ENCODE results near the gene EFNA4.

GRCh38 chr1:155103325-155103724 is 39.8 kb downstream of the EFNA4 start:
- TF ChIP-seq, protein P1, sequence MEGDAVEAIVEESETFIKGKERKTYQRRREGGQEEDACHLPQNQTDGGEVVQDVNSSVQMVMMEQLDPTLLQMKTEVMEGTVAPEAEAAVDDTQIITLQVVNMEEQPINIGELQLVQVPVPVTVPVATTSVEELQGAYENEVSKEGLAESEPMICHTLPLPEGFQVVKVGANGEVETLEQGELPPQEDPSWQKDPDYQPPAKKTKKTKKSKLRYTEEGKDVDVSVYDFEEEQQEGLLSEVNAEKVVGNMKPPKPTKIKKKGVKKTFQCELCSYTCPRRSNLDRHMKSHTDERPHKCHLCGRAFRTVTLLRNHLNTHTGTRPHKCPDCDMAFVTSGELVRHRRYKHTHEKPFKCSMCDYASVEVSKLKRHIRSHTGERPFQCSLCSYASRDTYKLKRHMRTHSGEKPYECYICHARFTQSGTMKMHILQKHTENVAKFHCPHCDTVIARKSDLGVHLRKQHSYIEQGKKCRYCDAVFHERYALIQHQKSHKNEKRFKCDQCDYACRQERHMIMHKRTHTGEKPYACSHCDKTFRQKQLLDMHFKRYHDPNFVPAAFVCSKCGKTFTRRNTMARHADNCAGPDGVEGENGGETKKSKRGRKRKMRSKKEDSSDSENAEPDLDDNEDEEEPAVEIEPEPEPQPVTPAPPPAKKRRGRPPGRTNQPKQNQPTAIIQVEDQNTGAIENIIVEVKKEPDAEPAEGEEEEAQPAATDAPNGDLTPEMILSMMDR (IDR thresholded peaks at IDR 0.05; ENCODE audit: control extremely low read depth in 1 of 3, insufficient read depth in 1 of 3, low read depth in 1 of 3, low read length in 3 of 3) = no peak
- TF ChIP-seq ZNF274 (IDR thresholded peaks at IDR 0.05; ENCODE audit: borderline replicate concordance, extremely low read depth, low read length) (no peak), RBBP5 (IDR thresholded peaks at IDR 0.05; ENCODE audit: borderline replicate concordance, low read depth, low read length) (no peak)

All from H1 (cell line).